ENCODE measurements around the gene TMEM247.
"Not testable (repeated sequence)": the region's sequence is repeated elsewhere in the genome, so short reads cannot be mapped to it uniquely, and the experiment has no call there.

- not testable (repeated sequence) for TF ChIP-seq EP300, CTCF (IDR thresholded peaks at IDR 0.05)
Observed at GRCh38 chr2:46477462-46477861, 1.9 kb upstream of the TMEM247 start.

All from suprapubic skin (tissue), 3 donors.